HepG2 (cell line): Measurements from ENCODE around the gene COL18A1. TPM values are rescaled to one million over a fixed set of nuclear protein-coding genes. Genes with fewer than 3 reads are reported as not detected.

Source experiments
- AKNA ChIP-seq: sonication (generic); formaldehyde crosslinking; IDR thresholded peaks from 2 replicates; pipeline ENCODE4 v1.4.0; 2020; ENCODE audit warnings: missing genetic modification reagents, borderline replicate concordance
- DNMT1 ChIP-seq: sonication (generic); formaldehyde crosslinking; IDR thresholded peaks from 2 replicates; pipeline ENCODE4 v1.5.1; 2020; ENCODE audit warnings: mild to moderate bottlenecking, missing genetic modification reagents
- E2F5 ChIP-seq: sonication (generic); formaldehyde crosslinking; conservative IDR thresholded peaks from 2 replicates; pipeline ENCODE4 v1.4.0; 2020; ENCODE audit warnings: missing genetic modification reagents
- HNRNPLL ChIP-seq: fragments of 200-400 bp; formaldehyde crosslinking; IDR thresholded peaks from 2 replicates; pipeline ENCODE4 v1.6.1; 2017; ENCODE audit warnings: mild to moderate bottlenecking, low read depth, low read length; ENCODE audit not compliant: poor library complexity, severe bottlenecking
- HOXA3 ChIP-seq: sonication (generic); formaldehyde crosslinking; IDR thresholded peaks from 2 replicates; pipeline ENCODE4 v1.5.0; 2020; ENCODE audit warnings: missing genetic modification reagents
- ISX ChIP-seq: sonication (generic); formaldehyde crosslinking; conservative IDR thresholded peaks from 2 replicates; pipeline ENCODE4 v1.5.0; 2020; ENCODE audit warnings: missing genetic modification reagents
- JUN ChIP-seq: sonication (generic); formaldehyde crosslinking; IDR thresholded peaks from 2 replicates; pipeline ENCODE4 v1.4.0; 2020; ENCODE audit warnings: mild to moderate bottlenecking, missing genetic modification reagents
- NFKB2 ChIP-seq: sonication (generic); formaldehyde crosslinking; IDR thresholded peaks from 2 replicates; pipeline ENCODE4 v1.4.0; 2020; ENCODE audit warnings: missing genetic modification reagents, borderline replicate concordance
- PRPF4 ChIP-seq: fragments of 200-400 bp; formaldehyde crosslinking; IDR thresholded peaks from 2 replicates; pipeline ENCODE4 v1.6.1; 2016; ENCODE audit warnings: low read length, low read depth; ENCODE audit not compliant: poor library complexity, severe bottlenecking
- RAD21 ChIP-seq: fragments of 450-650 bp; formaldehyde crosslinking; IDR thresholded peaks from 2 replicates; pipeline ENCODE4 v1.5.0; 2020; ENCODE audit warnings: mild to moderate bottlenecking
- RARA ChIP-seq: IDR thresholded peaks from 2 replicates; pipeline ENCODE4 v1.6.1; 2016; ENCODE audit warnings: missing genetic modification reagents, missing compliant biosample characterization
- RBFOX2 ChIP-seq: fragments of 200-400 bp; formaldehyde crosslinking; IDR thresholded peaks from 2 replicates; pipeline ENCODE4 v1.6.1; 2017; ENCODE audit warnings: low read depth, mild to moderate bottlenecking, low read length
- SKI ChIP-seq: fragments of 450-650 bp; IDR thresholded peaks from one replicate; pipeline ENCODE4 v1.6.1; 2018; ENCODE audit warnings: mild to moderate bottlenecking; ENCODE audit not compliant: partially characterized antibody
- SKIL ChIP-seq: sonication (generic); formaldehyde crosslinking; IDR thresholded peaks from 2 replicates; pipeline ENCODE4 v1.8.0; 2022; ENCODE audit warnings: missing genetic modification reagents, mild to moderate bottlenecking, moderate library complexity, borderline replicate concordance
- SMC3 ChIP-seq: IDR thresholded peaks from 2 replicates; pipeline ENCODE4 v1.6.1; 2011; ENCODE audit warnings: low read length, improper control_type of control experiment
- SOX13 ChIP-seq, 3 experiments: fragments of 450-650 bp in 1 of 3; sonication (generic) in 1 of 3; formaldehyde crosslinking in 1 of 3; IDR thresholded peaks in 2 of 3; conservative IDR thresholded peaks in 1 of 3; 2 replicates each; pipeline versions ENCODE4 v1.5.0 to v1.6.1; 2016 to 2020; ENCODE audit warnings: antibody characterized with exemption in 1 of 3, mild to moderate bottlenecking in 1 of 3, missing compliant biosample characterization in 1 of 3, missing genetic modification reagents in 1 of 3, moderate library complexity in 1 of 3
- YY1 ChIP-seq: IDR thresholded peaks from 2 replicates; pipeline ENCODE4 v1.6.1; 2011; ENCODE audit warnings: low read length, low read depth, moderate library complexity, mild to moderate bottlenecking; ENCODE audit not compliant: insufficient read depth, insufficient replicate concordance
- ZGPAT ChIP-seq: IDR thresholded peaks from 2 replicates; pipeline ENCODE4 v1.6.1; 2016; ENCODE audit warnings: mild to moderate bottlenecking
- ZNF557 ChIP-seq: sonication (generic); formaldehyde crosslinking; IDR thresholded peaks from 2 replicates; pipeline ENCODE4 v1.4.0; 2020; ENCODE audit warnings: missing genetic modification reagents
- polyA plus RNA-seq, 8 experiments: library from polyadenylated mRNA; depleted of rRNA in 3 of 8; stranded (reverse) in 7 of 8; unstranded in 1 of 8; fragments of >200 nt; fragmentation: Illumina TruSeq in 4 of 8; extraction: Trizol in 4 of 8; gene quantifications; 2 replicates each; pipeline versions ENCODE4 v1.2.1 to v1.2.3, GENCODE V29; 2011 to 2016; ENCODE audit warnings: low read depth in 4 of 8, missing spikeins in 1 of 8, mixed read lengths in 1 of 8; ENCODE audit not compliant: insufficient read depth in 1 of 8
- total RNA-seq, 5 experiments: library from RNA; depleted of rRNA; stranded (reverse); fragments of >200 nt; fragmentation: Illumina TruSeq; extraction: Trizol; gene quantifications; 2 replicates each; pipeline ENCODE4 v1.2.3, GENCODE V29; 2016; ENCODE audit warnings: low read depth in 1 of 5

Gene COL18A1
- total and polyA plus RNA-seq, 2 of the 13 experiments (the other 11 are each of a cell fraction or from before 2014, with no cell fraction given), result 79.0 to 102 TPM

GRCh38 chr21:45478115-45478801 lies 73.3 kb downstream of the COL18A1 start (continued):
- TF ChIP-seq YY1 (peak; percentile 28), SKIL (CRISPR knock-in tag) (peak; percentile 54; the same call in 1 of the 2 replicates), RAD21 (CRISPR knock-in tag) (peak; percentile 58), AKNA (no peak), PRPF4 (peak; percentile 30), E2F5 (CRISPR knock-in tag) (no peak), HNRNPLL (peak; percentile 27), ZGPAT (CRISPR knock-in tag) (no peak), HOXA3 (CRISPR knock-in tag) (peak; percentile 58; the same call in 1 of the 2 replicates), JUN (CRISPR knock-in tag) (no peak), RARA (CRISPR knock-in tag) (peak; percentile 16; the same call in 1 of the 2 replicates), RBFOX2 (0 out of 2 replicates have a peak, but pooled peaks have one; percentile 26), SMC3 (peak; percentile 42), SOX13 (IDR thresholded peaks at IDR 0.05) (no peak), SOX13 (CRISPR knock-in tag; conservative IDR thresholded peaks at IDR 0.05 in 1 of 2, IDR thresholded peaks at IDR 0.05 in 1 of 2) (0 out of 4 replicates have a peak, but pooled peaks of 1 of the 2 experiments have one; percentile 8), ZNF557 (CRISPR knock-in tag) (no peak), DNMT1 (CRISPR knock-in tag) (peak; percentile 57; the same call in 1 of the 2 replicates), ISX (CRISPR knock-in tag) (no peak), SKI (peak; percentile 93), NFKB2 (peak; percentile 39; the same call in 1 of the 2 replicates)
- TF ChIP-seq, all 625 proteins: peak for 20
